Measurements from ENCODE around the gene EGFLAM.
A peak's percentile ranks its signal among the peaks of the same experiment; 100 is the strongest.

Gene EGFLAM

DNA sequence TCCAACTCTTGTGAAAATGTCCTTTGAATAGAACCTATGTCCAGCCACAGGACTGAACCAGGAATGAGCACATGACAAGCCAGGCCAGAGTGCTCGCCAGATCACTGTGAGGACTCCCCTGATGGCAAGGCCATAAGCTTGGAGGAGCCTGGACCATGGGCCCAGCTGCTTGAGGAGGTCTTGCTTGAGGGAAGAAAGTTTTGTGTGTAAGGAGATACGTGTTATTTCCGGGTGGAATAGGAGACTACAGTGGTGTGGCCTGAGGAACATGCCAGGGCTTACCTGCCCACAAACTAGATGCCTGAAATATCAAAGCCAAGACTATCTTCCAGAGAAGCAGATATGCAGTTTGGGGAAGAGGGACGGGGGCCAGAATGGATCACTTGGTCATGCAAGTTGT, 213.3 kb downstream of the EGFLAM start:
- no peak overlapping the region for H4K12ac ChIP-seq (ENCODE audit: low read depth, low read length)
- no peak overlapping the region for H3K4me3 ChIP-seq (ENCODE audit: low read depth, low read length)
- no peak overlapping the region for H3K4ac ChIP-seq (ENCODE audit: low read depth, low read length)
- H3K79me2 ChIP-seq (ENCODE audit: control insufficient read depth, insufficient read depth, low read length, poor library complexity): peaks cover 2% of the 10 kb centered on the region
- no peak overlapping the region for H3K9ac ChIP-seq (ENCODE audit: low read length)
- H2BK12ac ChIP-seq (ENCODE audit: low read length): no peak overlapping the region
- no peak for DNase-seq
- H2AK5ac ChIP-seq (ENCODE audit: low read length): no peak overlapping the region
- H2BK5ac ChIP-seq (ENCODE audit: low read depth, low read length, poor library complexity): no peak overlapping the region
- no peaks in the 10 kb centered on the region for H3K9me3 ChIP-seq (ENCODE audit: insufficient read depth, low read depth, low read length)
- no peak overlapping the region for H4K91ac ChIP-seq (ENCODE audit: low read depth, low read length)
- no peaks in the 10 kb centered on the region for H3K27me3 ChIP-seq (ENCODE audit: insufficient read depth, low read length)
- no peak overlapping the region for H3K27ac ChIP-seq (ENCODE audit: low read depth, low read length)
- H3K79me1 ChIP-seq (ENCODE audit: low read length): peaks cover 4% of the 10 kb centered on the region
- no peak overlapping the region for H2AFZ ChIP-seq (ENCODE audit: insufficient read depth, low read length, poor library complexity)
- H3K4me1 ChIP-seq (ENCODE audit: control insufficient read depth in 1 of 2, insufficient read depth in 2 of 2, low read length in 2 of 2): peaks cover 2 to 3% of the 10 kb centered on the region in 2 experiments
- no CpG with 5 or more reads among the region's 4 CpGs for WGBS (ENCODE audit: extremely low coverage, insufficient coverage, insufficient read length)
- no peak overlapping the region for H4K8ac ChIP-seq (ENCODE audit: low read depth, low read length)
- no peak overlapping the region for H3K23ac ChIP-seq (ENCODE audit: low read length)
- no peaks in the 10 kb centered on the region for H3K36me3 ChIP-seq (ENCODE audit: control insufficient read depth in 1 of 2, insufficient read depth in 2 of 2, low read length in 2 of 2)
- H3K4me2 ChIP-seq (ENCODE audit: low read length): no peak overlapping the region
- no peak overlapping the region for H2BK120ac ChIP-seq (ENCODE audit: insufficient read depth, low read length, poor library complexity)
- no peak overlapping the region for H3K14ac ChIP-seq (ENCODE audit: low read length)
- H3K18ac ChIP-seq (ENCODE audit: low read length): no peak overlapping the region

DNA sequence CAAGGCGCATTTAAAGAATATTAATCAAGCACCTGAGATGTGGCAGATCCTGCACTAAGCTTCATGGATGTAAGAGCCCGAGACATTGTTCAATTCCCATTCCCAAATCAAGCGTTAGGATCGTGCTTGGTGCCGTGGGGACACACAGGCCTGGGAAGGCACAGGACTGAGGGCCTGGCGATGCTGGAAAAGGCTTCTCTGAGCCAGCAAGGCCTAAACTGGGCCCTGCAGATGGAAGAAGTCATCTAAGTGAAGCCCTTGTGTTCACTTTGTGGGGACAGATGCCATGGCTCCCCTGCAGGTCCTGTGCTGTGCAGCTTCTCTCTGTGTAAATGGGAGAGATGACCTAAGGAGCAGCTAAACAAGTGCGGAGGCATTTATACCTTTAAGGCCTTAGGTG, 214.2 kb downstream of the EGFLAM start:
- no peak overlapping the region for H2BK12ac ChIP-seq (ENCODE audit: low read length)
- H4K12ac ChIP-seq (ENCODE audit: low read depth, low read length): no peak overlapping the region
- H3K4me3 ChIP-seq (ENCODE audit: low read depth, low read length): no peak overlapping the region
- DNase-seq: no peak
- H2AK5ac ChIP-seq (ENCODE audit: low read length): no peak overlapping the region
- peaks cover 2% of the 10 kb centered on the region for H3K79me1 ChIP-seq (ENCODE audit: low read length)
- no peak overlapping the region for H4K91ac ChIP-seq (ENCODE audit: low read depth, low read length)
- no peaks in the 10 kb centered on the region for H3K36me3 ChIP-seq (ENCODE audit: control insufficient read depth in 1 of 2, insufficient read depth in 2 of 2, low read length in 2 of 2)
- H3K4ac ChIP-seq (ENCODE audit: low read depth, low read length): no peak overlapping the region
- no peak overlapping the region for H2BK120ac ChIP-seq (ENCODE audit: insufficient read depth, low read length, poor library complexity)
- no CpG with 5 or more reads among the region's 7 CpGs for WGBS (ENCODE audit: extremely low coverage, insufficient coverage, insufficient read length)
- H2AFZ ChIP-seq (ENCODE audit: insufficient read depth, low read length, poor library complexity): no peak overlapping the region
- H4K8ac ChIP-seq (ENCODE audit: low read depth, low read length): no peak overlapping the region
- no peak overlapping the region for H3K14ac ChIP-seq (ENCODE audit: low read length)
- H3K27ac ChIP-seq (ENCODE audit: low read depth, low read length): no peak overlapping the region
- H3K27me3 ChIP-seq (ENCODE audit: insufficient read depth, low read length): no peaks in the 10 kb centered on the region
- no peak overlapping the region for H3K4me2 ChIP-seq (ENCODE audit: low read length)
- no peaks in the 10 kb centered on the region for H3K79me2 ChIP-seq (ENCODE audit: control insufficient read depth, insufficient read depth, low read length, poor library complexity)
- no peak overlapping the region for H2BK5ac ChIP-seq (ENCODE audit: low read depth, low read length, poor library complexity)
- H3K23ac ChIP-seq (ENCODE audit: low read length): no peak overlapping the region
- H3K9me3 ChIP-seq (ENCODE audit: insufficient read depth, low read depth, low read length): no peaks in the 10 kb centered on the region
- no peak overlapping the region for H3K18ac ChIP-seq (ENCODE audit: low read length)
- no peak overlapping the region for H3K9ac ChIP-seq (ENCODE audit: low read length)
- H3K4me1 ChIP-seq (ENCODE audit: control insufficient read depth in 1 of 2, insufficient read depth in 2 of 2, low read length in 2 of 2): no peaks in the 10 kb centered on the region

DNA sequence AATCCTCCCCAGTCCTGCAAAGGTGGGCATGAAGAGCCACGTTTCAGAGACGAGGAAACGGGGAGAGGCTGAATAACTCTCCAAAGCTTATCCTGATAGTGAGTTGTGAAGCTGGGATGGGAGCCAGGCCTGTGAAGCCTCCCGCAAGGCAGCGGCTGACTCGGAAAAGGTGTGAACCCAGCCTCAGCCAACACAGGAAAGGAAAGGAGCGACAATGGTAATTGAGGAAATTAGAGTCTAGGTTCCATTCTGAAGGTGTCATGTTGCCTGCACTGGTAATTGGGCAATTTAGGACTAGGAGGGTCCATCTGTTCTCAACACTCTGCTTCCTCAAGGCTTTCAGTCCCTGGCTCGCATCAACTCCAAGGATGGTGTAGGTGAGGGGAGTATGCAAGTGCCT, 214.6 kb downstream of the EGFLAM start:
- H2AFZ ChIP-seq (ENCODE audit: insufficient read depth, low read length, poor library complexity): no peak overlapping the region
- H3K79me2 ChIP-seq (ENCODE audit: control insufficient read depth, insufficient read depth, low read length, poor library complexity): no peaks in the 10 kb centered on the region
- H3K4me2 ChIP-seq (ENCODE audit: low read length): no peak overlapping the region
- H2BK5ac ChIP-seq (ENCODE audit: low read depth, low read length, poor library complexity): no peak overlapping the region
- H3K4me1 ChIP-seq (ENCODE audit: control insufficient read depth in 1 of 2, insufficient read depth in 2 of 2, low read length in 2 of 2): no peaks in the 10 kb centered on the region
- H3K14ac ChIP-seq (ENCODE audit: low read length): no peak overlapping the region
- H3K4ac ChIP-seq (ENCODE audit: low read depth, low read length): no peak overlapping the region
- no peak overlapping the region for H2BK12ac ChIP-seq (ENCODE audit: low read length)
- H3K23ac ChIP-seq (ENCODE audit: low read length): no peak overlapping the region
- H3K27ac ChIP-seq (ENCODE audit: low read depth, low read length): no peak overlapping the region
- H2AK5ac ChIP-seq (ENCODE audit: low read length): no peak overlapping the region
- H3K18ac ChIP-seq (ENCODE audit: low read length): no peak overlapping the region
- no peak overlapping the region for H4K91ac ChIP-seq (ENCODE audit: low read depth, low read length)
- no peak overlapping the region for H4K8ac ChIP-seq (ENCODE audit: low read depth, low read length)
- WGBS (ENCODE audit: extremely low coverage, insufficient coverage, insufficient read length): no CpG with 5 or more reads among the region's 8 CpGs
- H3K27me3 ChIP-seq (ENCODE audit: insufficient read depth, low read length): no peaks in the 10 kb centered on the region
- no peak overlapping the region for H3K9ac ChIP-seq (ENCODE audit: low read length)
- no peaks in the 10 kb centered on the region for H3K79me1 ChIP-seq (ENCODE audit: low read length)
- H3K9me3 ChIP-seq (ENCODE audit: insufficient read depth, low read depth, low read length): no peaks in the 10 kb centered on the region
- H3K36me3 ChIP-seq (ENCODE audit: control insufficient read depth in 1 of 2, insufficient read depth in 2 of 2, low read length in 2 of 2): no peaks in the 10 kb centered on the region
- no peak overlapping the region for H2BK120ac ChIP-seq (ENCODE audit: insufficient read depth, low read length, poor library complexity)
- H3K4me3 ChIP-seq (ENCODE audit: low read depth, low read length): no peak overlapping the region
- DNase-seq: peak; percentile 12 to 25
- no peak overlapping the region for H4K12ac ChIP-seq (ENCODE audit: low read depth, low read length)

DNA sequence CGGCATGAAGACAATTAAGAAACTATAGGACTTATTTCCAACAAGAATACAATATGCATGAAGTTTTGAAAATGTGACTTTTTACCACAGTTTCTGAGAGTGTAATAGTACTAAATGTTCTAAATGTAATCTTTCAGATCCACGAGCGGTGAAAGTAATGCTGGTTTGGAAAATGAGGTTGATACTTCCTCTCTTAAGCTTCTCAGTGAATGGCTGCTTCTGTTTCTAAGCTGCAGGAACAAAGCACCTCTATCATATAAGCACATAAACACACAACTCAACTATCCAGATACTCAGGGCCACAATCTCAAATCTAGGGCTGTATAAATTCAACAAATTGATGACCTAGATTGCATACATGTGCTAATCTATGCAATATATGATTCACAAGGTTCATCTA, 219.8 kb downstream of the EGFLAM start:
- Histone ChIP-seq H3K4me3 (ENCODE audit: low read depth, low read length) (no peak overlapping the region), H4K8ac (ENCODE audit: low read depth, low read length) (no peak overlapping the region), H3K27me3 (ENCODE audit: insufficient read depth, low read length) (no peaks in the 10 kb centered on the region), H3K18ac (ENCODE audit: low read length) (no peak overlapping the region), H3K36me3 (ENCODE audit: control insufficient read depth in 1 of 2, insufficient read depth in 2 of 2, low read length in 2 of 2) (peaks cover 0 to 6% of the 10 kb centered on the region in 2 experiments), H3K9ac (ENCODE audit: low read length) (no peak overlapping the region), H3K79me2 (ENCODE audit: control insufficient read depth, insufficient read depth, low read length, poor library complexity) (no peaks in the 10 kb centered on the region), H3K23ac (ENCODE audit: low read length) (no peak overlapping the region), H2BK120ac (ENCODE audit: insufficient read depth, low read length, poor library complexity) (no peak overlapping the region), H2AFZ (ENCODE audit: insufficient read depth, low read length, poor library complexity) (no peak overlapping the region), H3K79me1 (ENCODE audit: low read length) (no peaks in the 10 kb centered on the region), H3K4me2 (ENCODE audit: low read length) (no peak overlapping the region), H3K27ac (ENCODE audit: low read depth, low read length) (no peak overlapping the region), H4K12ac (ENCODE audit: low read depth, low read length) (no peak overlapping the region), H3K4ac (ENCODE audit: low read depth, low read length) (no peak overlapping the region), H2BK12ac (ENCODE audit: low read length) (no peak overlapping the region), H3K14ac (ENCODE audit: low read length) (no peak overlapping the region), H4K91ac (ENCODE audit: low read depth, low read length) (no peak overlapping the region), H2BK5ac (ENCODE audit: low read depth, low read length, poor library complexity) (no peak overlapping the region), H3K9me3 (ENCODE audit: insufficient read depth, low read depth, low read length) (no peaks in the 10 kb centered on the region), H2AK5ac (ENCODE audit: low read length) (no peak overlapping the region), H3K4me1 (ENCODE audit: control insufficient read depth in 1 of 2, insufficient read depth in 2 of 2, low read length in 2 of 2) (no peaks in the 10 kb centered on the region)
- no CpG with 5 or more reads among the region's 3 CpGs for WGBS (ENCODE audit: extremely low coverage, insufficient coverage, insufficient read length)
- no peak for DNase-seq
